ENCODE data around the gene NRN1L.
"Not testable (repeated sequence)": the region's sequence is repeated elsewhere in the genome, so short reads cannot be mapped to it uniquely, and the experiment has no call there.

The NRN1L gene

GRCh38 chr16:67884684-67885083 lies at the start of gene NRN1L:
NRN1L (plus strand) TSS chr16:67884885; CDS start chr16:67884904, 19 bp downstream.
- no peak for FAIRE-seq

DNA sequence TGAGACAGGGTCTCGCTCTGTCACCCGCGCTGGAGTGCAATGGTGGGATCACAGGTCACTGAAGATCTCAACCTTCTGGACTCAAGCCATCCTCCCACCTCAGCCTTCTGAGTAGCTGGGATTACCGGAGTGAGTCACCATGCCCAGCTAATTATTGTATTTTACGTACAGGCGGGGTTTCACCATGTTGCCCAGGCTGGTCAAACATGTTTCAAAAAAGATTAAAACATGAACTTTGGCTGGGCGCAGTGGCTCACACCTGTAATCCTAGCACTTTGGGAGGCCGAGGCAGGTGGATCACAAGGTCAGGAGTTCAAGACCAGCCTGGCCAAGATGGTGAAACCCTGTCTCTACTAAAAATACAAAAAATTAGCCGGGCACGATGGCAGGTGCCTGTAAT lies 47.5 kb upstream of the NRN1L start:
- not testable (repeated sequence) for FAIRE-seq

GRCh38 chr16:67837811-67838210 lies 46.9 kb upstream of the NRN1L start:
- FAIRE-seq: no peak

DNA sequence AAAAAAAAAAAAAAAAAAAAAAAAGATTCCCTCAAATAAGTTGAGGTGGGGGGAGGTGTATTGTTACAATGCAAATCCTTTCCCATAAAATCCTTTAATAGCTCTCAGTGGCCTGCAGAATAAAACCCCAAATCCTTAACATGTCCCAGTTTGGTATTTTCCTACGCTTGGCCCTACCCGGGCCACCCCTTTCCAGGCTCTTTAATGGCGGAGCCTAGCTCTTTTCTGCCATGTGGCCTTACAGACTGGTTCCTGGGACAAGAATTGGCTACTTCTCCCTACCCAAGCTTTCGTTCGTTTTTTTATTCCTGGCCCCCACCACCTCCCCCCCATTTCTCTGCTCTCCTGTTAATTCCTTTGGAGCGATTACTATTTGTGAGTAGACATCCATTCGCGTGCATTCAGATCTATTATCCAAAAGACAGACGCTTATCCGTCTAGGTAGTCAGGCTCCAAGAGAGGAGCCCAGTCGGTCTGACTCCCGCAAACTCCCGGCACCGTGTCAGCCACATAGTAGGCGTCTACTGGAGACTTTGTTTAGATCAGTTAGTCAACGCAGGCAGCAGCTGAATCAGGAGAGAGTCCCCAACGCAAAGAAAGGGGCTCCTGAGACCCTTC lies 43.4 kb upstream of the NRN1L start:
- no peak for FAIRE-seq

GRCh38 chr16:67841816-67842508 lies 42.7 kb upstream of the NRN1L start, which contains the start of gene THAP11:
THAP11 (plus strand) TSS chr16:67842320; CDS start chr16:67842555, 235 bp downstream.
- no peak for FAIRE-seq

GRCh38 chr16:67842509-67843342 lies 42.0 kb upstream of the NRN1L start:
- FAIRE-seq: no peak

DNA sequence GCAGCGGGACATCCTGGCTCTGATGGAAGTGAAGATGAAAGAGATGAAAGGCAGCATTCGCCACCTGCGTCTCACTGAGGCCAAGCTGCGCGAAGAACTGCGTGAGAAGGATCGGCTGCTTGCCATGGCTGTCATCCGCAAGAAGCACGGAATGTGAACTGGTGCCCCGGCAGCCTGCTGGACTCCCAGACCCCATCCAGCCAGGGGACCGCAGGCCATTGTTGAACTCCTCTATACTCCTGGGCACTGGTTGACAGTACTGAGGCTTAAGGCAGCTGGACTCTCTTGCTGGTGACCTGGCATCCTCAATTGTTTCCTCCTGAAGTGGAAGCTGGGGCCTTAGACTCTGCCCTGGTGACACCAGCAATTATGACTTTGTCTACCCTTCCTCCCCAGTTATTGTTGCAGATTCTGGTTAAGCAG lies 41.3 kb upstream of the NRN1L start:
- FAIRE-seq: no peak

GRCh38 chr16:67844497-67844896 lies 40.2 kb upstream of the NRN1L start:
- FAIRE-seq: no peak

GRCh38 chr16:67845291-67846062 lies 39.2 kb upstream of the NRN1L start:
- FAIRE-seq: no peak

DNA sequence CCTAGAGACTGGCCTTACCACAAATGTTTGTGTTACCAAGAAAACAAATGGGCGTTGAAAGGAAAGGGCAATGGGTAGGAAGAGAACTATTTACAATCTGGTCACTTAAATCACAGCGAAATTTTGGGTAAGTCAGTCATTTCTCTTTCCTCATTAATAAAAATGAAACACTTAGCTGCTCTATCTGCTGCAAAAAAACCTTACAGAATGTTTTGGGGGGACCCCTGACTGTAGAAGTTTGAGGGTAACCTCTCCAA lies 38.7 kb upstream of the NRN1L start:
- FAIRE-seq: no peak

- peak; percentile 65 for FAIRE-seq
Measured at GRCh38 chr16:67846320-67847063, 38.2 kb upstream of the NRN1L start, which contains the start of gene NUTF2. NUTF2 (plus strand) TSS chr16:67846933; CDS start chr16:67865131, 18,198 bp downstream.

- no peak for FAIRE-seq
Measured at GRCh38 chr16:67847064-67847861, 37.4 kb upstream of the NRN1L start, which contains the start of gene CENPT. CENPT (minus strand) TSS chr16:67847693; CDS start chr16:67833859, 13,834 bp downstream.

GRCh38 chr16:67848118-67848517 lies 36.6 kb upstream of the NRN1L start:
- FAIRE-seq: no peak

DNA sequence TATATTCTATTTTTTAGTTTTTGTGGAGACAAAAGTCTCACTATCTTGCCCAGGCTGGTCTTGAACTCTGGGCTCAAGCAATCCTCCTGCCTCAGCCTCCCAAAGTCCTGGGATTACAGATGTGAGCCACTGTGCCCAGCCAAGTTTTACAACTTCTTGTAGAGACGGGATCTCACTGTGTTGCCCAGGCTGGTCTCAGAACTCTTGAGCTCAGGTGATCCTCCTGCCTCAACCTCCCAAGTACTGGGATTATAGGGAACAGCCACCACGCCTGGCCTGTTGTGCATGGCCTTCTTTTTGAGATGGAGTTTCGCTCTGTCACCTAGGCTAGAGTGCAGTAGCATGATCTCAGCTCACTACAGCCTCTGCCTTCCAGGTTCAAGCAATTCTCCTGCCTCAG lies 31.0 kb upstream of the NRN1L start:
- FAIRE-seq: no peak

GRCh38 chr16:67855789-67856188 lies 28.9 kb upstream of the NRN1L start:
- FAIRE-seq: no peak

DNA sequence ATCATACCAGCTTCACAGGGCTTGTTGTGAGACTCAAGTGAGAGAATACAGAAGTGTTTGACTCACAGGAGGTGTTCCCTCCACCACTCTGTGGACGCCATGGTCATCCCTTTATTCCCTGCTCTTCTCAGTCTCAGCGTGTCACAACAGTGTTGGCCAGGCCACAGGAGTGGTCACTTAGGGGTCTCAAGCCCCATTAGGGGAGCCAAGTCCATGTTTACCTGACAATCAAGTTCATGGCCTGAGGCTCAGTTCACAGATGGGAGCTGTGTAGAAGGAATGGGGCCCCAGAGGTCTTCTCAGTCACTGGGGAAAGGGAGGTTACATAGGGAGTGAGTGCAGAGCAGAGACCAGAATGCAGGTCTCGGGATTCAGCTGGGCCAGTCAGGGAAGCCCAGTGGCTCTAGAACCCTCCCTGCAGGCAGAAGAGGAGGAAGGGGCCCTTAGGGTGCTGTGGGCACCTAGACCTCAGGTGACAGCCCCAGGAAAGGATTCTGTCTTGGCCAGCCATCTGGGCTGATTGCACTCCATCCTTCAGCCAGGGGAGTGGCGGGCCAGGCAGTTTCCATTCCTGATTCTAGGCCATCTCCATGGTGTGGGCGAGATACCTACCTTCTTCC lies 27.6 kb upstream of the NRN1L start:
- no peak for FAIRE-seq

- no peak for FAIRE-seq
Measured at GRCh38 chr16:67857547-67858233, 27.0 kb upstream of the NRN1L start.

DNA sequence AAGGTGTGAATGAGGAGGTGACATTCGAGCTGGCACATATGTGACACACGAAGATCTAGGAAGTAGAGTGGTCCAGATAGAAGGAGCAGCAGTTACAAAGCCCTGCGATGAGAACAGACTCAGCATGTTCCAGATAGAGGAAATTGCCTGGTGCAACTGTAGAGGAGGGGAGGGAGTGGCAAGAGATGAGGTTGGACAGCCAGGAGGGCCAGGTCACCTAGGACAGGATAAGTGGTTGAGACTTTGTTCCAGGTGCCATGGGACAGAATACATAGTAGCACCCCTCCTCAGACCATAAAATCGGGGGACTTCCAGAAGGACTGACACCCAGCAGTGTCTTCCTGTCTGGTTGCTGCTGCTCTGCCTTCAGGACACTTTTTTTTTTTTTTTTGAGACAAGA lies 26.2 kb upstream of the NRN1L start:
- FAIRE-seq: no peak

- FAIRE-seq: no peak
Measured at GRCh38 chr16:67860589-67861398, 23.9 kb upstream of the NRN1L start.
